ENCODE measurements around the gene MYLK3. TPM values are rescaled to one million over a fixed set of nuclear protein-coding genes. Genes with fewer than 3 reads are reported as not detected.
"Not testable (repeated sequence)": the region's sequence is repeated elsewhere in the genome, so short reads cannot be mapped to it uniquely, and the experiment has no call there.

MYLK3 gene
- 0.67 and 1.1 TPM in 2 replicates for total RNA-seq (2014; rRNA removed; shearing (Covaris generic))
- polyA plus RNA-seq (2015; cell fraction: cytosol; rRNA removed), result 0.10 and 0.14 TPM in 2 replicates
- polyA plus RNA-seq (2015; cell fraction: nucleus; rRNA removed), result 0.17 and 1.5 TPM in 2 replicates

- DNase-seq (ENCODE audit: low read depth, low spot score), result no peak
- in situ Hi-C loops (cut with HindIII; ENCODE audit: low pct_unique_long_range_greater_than_20kb, low sequenced_read_pairs), result no loop called here
Measured at GRCh38 chr16:46747777-46748651, at the start of gene MYLK3. TSS of gene MYLK3 (minus strand) at chr16:46748344. CDS start at chr16:46748193, 151 bp downstream.

GRCh38 chr16:46797501-46797900 lies 49.4 kb upstream of the MYLK3 start:
- in situ Hi-C loops (cut with HindIII; ENCODE audit: low pct_unique_long_range_greater_than_20kb, low sequenced_read_pairs), result no loop called here
- no peak for DNase-seq (ENCODE audit: low read depth, low spot score)

GRCh38 chr16:46796764-46797269 lies 48.7 kb upstream of the MYLK3 start:
- no peak for DNase-seq (ENCODE audit: low read depth, low spot score)
- in situ Hi-C loops (cut with HindIII; ENCODE audit: low pct_unique_long_range_greater_than_20kb, low sequenced_read_pairs), result no loop called here

- no peak for DNase-seq (ENCODE audit: low read depth, low spot score)
- in situ Hi-C loops (cut with HindIII; ENCODE audit: low pct_unique_long_range_greater_than_20kb, low sequenced_read_pairs), result no loop called here
Measured at GRCh38 chr16:46793841-46794240, 45.7 kb upstream of the MYLK3 start.

GRCh38 chr16:46790599-46791270 lies 42.6 kb upstream of the MYLK3 start:
- in situ Hi-C loops (cut with HindIII; ENCODE audit: low pct_unique_long_range_greater_than_20kb, low sequenced_read_pairs), result no loop called here
- DNase-seq (ENCODE audit: low read depth, low spot score), result no peak

GRCh38 chr16:46789499-46790414 lies 41.6 kb upstream of the MYLK3 start:
- no peak for DNase-seq (ENCODE audit: low read depth, low spot score)
- in situ Hi-C loops (cut with HindIII; ENCODE audit: low pct_unique_long_range_greater_than_20kb, low sequenced_read_pairs), result no loop called here

- no peak for DNase-seq (ENCODE audit: low read depth, low spot score)
- in situ Hi-C loops (cut with HindIII; ENCODE audit: low pct_unique_long_range_greater_than_20kb, low sequenced_read_pairs), result no loop called here
Measured at GRCh38 chr16:46788891-46789474, 40.8 kb upstream of the MYLK3 start.

- in situ Hi-C loops (cut with HindIII; ENCODE audit: low pct_unique_long_range_greater_than_20kb, low sequenced_read_pairs), result no loop called here
- no peak for DNase-seq (ENCODE audit: low read depth, low spot score)
Measured at GRCh38 chr16:46787909-46788308, 39.8 kb upstream of the MYLK3 start.

GRCh38 chr16:46785076-46785845 lies 37.1 kb upstream of the MYLK3 start:
- in situ Hi-C loops (cut with HindIII; ENCODE audit: low pct_unique_long_range_greater_than_20kb, low sequenced_read_pairs), result no loop called here

GRCh38 chr16:46784569-46784968 lies 36.4 kb upstream of the MYLK3 start:
- DNase-seq (ENCODE audit: low read depth, low spot score); in situ Hi-C loops (cut with HindIII; ENCODE audit: low pct_unique_long_range_greater_than_20kb, low sequenced_read_pairs): not testable (repeated sequence)

More at GRCh38 chr16:46785076-46785845, 37.1 kb upstream of the MYLK3 start:
- DNase-seq (ENCODE audit: low read depth, low spot score), result no peak

- DNase-seq (ENCODE audit: low read depth, low spot score), result no peak
- in situ Hi-C loops (cut with HindIII; ENCODE audit: low pct_unique_long_range_greater_than_20kb, low sequenced_read_pairs), result no loop called here
Measured at GRCh38 chr16:46783800-46784199, 35.7 kb upstream of the MYLK3 start.

- in situ Hi-C loops (cut with HindIII; ENCODE audit: low pct_unique_long_range_greater_than_20kb, low sequenced_read_pairs), result no loop called here
Measured at GRCh38 chr16:46782320-46782719, 34.2 kb upstream of the MYLK3 start.

GRCh38 chr16:46777804-46778203 lies 29.7 kb upstream of the MYLK3 start:
- DNase-seq (ENCODE audit: low read depth, low spot score), result no peak
- in situ Hi-C loops (cut with HindIII; ENCODE audit: low pct_unique_long_range_greater_than_20kb, low sequenced_read_pairs), result no loop called here

More at GRCh38 chr16:46782320-46782719, 34.2 kb upstream of the MYLK3 start:
- DNase-seq (ENCODE audit: low read depth, low spot score), result no peak

GRCh38 chr16:46775214-46775613 lies 27.1 kb upstream of the MYLK3 start:
- DNase-seq (ENCODE audit: low read depth, low spot score), result no peak
- in situ Hi-C loops (cut with HindIII; ENCODE audit: low pct_unique_long_range_greater_than_20kb, low sequenced_read_pairs), result no loop called here

GRCh38 chr16:46774743-46775177 lies 26.6 kb upstream of the MYLK3 start:
- no peak for DNase-seq (ENCODE audit: low read depth, low spot score)
- in situ Hi-C loops (cut with HindIII; ENCODE audit: low pct_unique_long_range_greater_than_20kb, low sequenced_read_pairs), result no loop called here

GRCh38 chr16:46772463-46772862 lies 24.3 kb upstream of the MYLK3 start:
- in situ Hi-C loops (cut with HindIII; ENCODE audit: low pct_unique_long_range_greater_than_20kb, low sequenced_read_pairs), result no loop called here
- DNase-seq (ENCODE audit: low read depth, low spot score), result no peak
